Measurements from ENCODE around the gene SH2D4B.

- TF ChIP-seq POLR2A (IDR thresholded peaks at IDR 0.05) (no peak), CTCF (IDR thresholded peaks at IDR 0.05) (no peak)
Measured at GRCh38 chr10:80567292-80567691, 29.6 kb downstream of the SH2D4B start.
